Left renal cortex interstitium (tissue), 4 donors: ENCODE data around the gene BMP2. TPM values are rescaled to one million over a fixed set of nuclear protein-coding genes. Genes with fewer than 3 reads are reported as not detected.

Experiments
- DNase-seq, 4 donors: peaks; one replicate each; pipeline ENCODE4 v3.0.0-alpha.2; 2013; ENCODE audit warnings: low read depth in 4 of 4, low spot score in 2 of 4, missing footprints in 1 of 4
- polyA plus RNA-seq, 4 donors: library from polyadenylated mRNA; unstranded; fragments of 120-200 nt; gene quantifications; one replicate each; pipeline ENCODE4 v1.2.1, GENCODE V29; 2013; ENCODE audit not compliant: insufficient read length in 4 of 4

The BMP2 gene
- 10 to 100 TPM; 16.9 to 26.6 (median 20.6) TPM for polyA plus RNA-seq

- DNase-seq, result peak in 3 of 4 donors; percentile 44 to 58 (median 55)
These were observed at the start of gene BMP2 for GRCh38 chr20:6767536-6768227. BMP2 (plus strand) TSS chr20:6767686; CDS start chr20:6770127, 2,441 bp downstream.

- no peak for DNase-seq
These were observed 48.7 kb upstream of the BMP2 start for GRCh38 chr20:6718662-6719368.

GRCh38 chr20:6719369-6719721 lies 48.1 kb upstream of the BMP2 start:
- DNase-seq, result no peak

GRCh38 chr20:6726761-6727160 lies 40.7 kb upstream of the BMP2 start:
- no peak for DNase-seq

- no peak for DNase-seq
These were observed 36.7 kb upstream of the BMP2 start for GRCh38 chr20:6730672-6731328.

- no peak for DNase-seq
These were observed 35.5 kb upstream of the BMP2 start for GRCh38 chr20:6732001-6732447.

GRCh38 chr20:6732851-6733250 lies 34.6 kb upstream of the BMP2 start:
- DNase-seq, result no peak

- no peak for DNase-seq
These were observed 33.5 kb upstream of the BMP2 start for GRCh38 chr20:6733965-6734364.

- no peak for DNase-seq
These were observed 31.3 kb upstream of the BMP2 start for GRCh38 chr20:6735942-6736845.

- DNase-seq, result no peak
These were observed 28.1 kb upstream of the BMP2 start for GRCh38 chr20:6739406-6739805.

- no peak for DNase-seq
These were observed 27.4 kb upstream of the BMP2 start for GRCh38 chr20:6740096-6740495.

GRCh38 chr20:6744180-6744579 lies 23.3 kb upstream of the BMP2 start:
- no peak for DNase-seq

GRCh38 chr20:6744805-6745204 lies 22.7 kb upstream of the BMP2 start:
- no peak for DNase-seq

- DNase-seq, result no peak
These were observed 20.4 kb upstream of the BMP2 start for GRCh38 chr20:6746901-6747609.

- DNase-seq, result no peak
These were observed 17.0 kb upstream of the BMP2 start for GRCh38 chr20:6750438-6750837.

- no peak for DNase-seq
These were observed 10.5 kb upstream of the BMP2 start for GRCh38 chr20:6756693-6757595.

GRCh38 chr20:6764619-6765018 lies 2.9 kb upstream of the BMP2 start:
- no peak for DNase-seq

GRCh38 chr20:6765469-6766058 lies 1.9 kb upstream of the BMP2 start:
- peak in 1 of 4 donors; percentile 57 for DNase-seq

GRCh38 chr20:6766433-6766832 lies 1.1 kb upstream of the BMP2 start:
- no peak for DNase-seq
